H1 (cell line): ENCODE data around the gene THAP2. TPM values are rescaled to one million over a fixed set of nuclear protein-coding genes. Genes with fewer than 3 reads are reported as not detected.

Experiments
- CTCF ChIA-PET: fragments of 300-600 bp; sonication (Branson Sonifier 250); formaldehyde crosslinking; loops from one replicate; lab custom pipeline; 2021; ENCODE audit not compliant: partially characterized antibody; lab: Charles Lee
- POLR2A ChIA-PET: fragments of 300-600 bp; sonication (Branson Sonifier 250); formaldehyde crosslinking; loops from one replicate; lab custom pipeline; 2021; ENCODE audit warnings: inconsistent platforms; ENCODE audit not compliant: partially characterized antibody; lab: Charles Lee
- DNase-seq, 2 experiments: peaks; one replicate each; pipeline versions ENCODE4 v3.0.0 to v3.0.0-alpha.2; 2010 to 2022; ENCODE audit warnings: low spot score in 2 of 2, low read depth in 1 of 2, mixed read lengths in 1 of 2
- FAIRE-seq: peaks from 2 replicates; lab custom pipeline; 2011; peaks lifted over from hg19 to GRCh38; lab: Jason Lieb, UNC
- H2AFZ ChIP-seq: 2 replicates; pipeline ENCODE4 v1.8.1; 2012; ENCODE audit warnings: low read length, inconsistent platforms
- H2AK5ac ChIP-seq: 2 replicates; pipeline ENCODE4 v1.6.1; 2013; ENCODE audit warnings: low read depth, low read length
- H2BK120ac ChIP-seq: replicated peaks from 2 replicates; pipeline ENCODE3; 2013; ENCODE audit warnings: low read depth, low read length, inconsistent platforms
- H2BK12ac ChIP-seq: 2 replicates; pipeline ENCODE4 v1.6.1; 2013; ENCODE audit warnings: low read depth, low read length
- H2BK15ac ChIP-seq: 2 replicates; pipeline ENCODE4 v1.6.1; 2013; ENCODE audit warnings: low read length
- H2BK20ac ChIP-seq: 2 replicates; pipeline ENCODE4 v1.6.1; 2013; ENCODE audit warnings: low read length
- H2BK5ac ChIP-seq: 2 replicates; pipeline ENCODE4 v1.6.1; 2013; ENCODE audit warnings: low read depth, low read length
- H3K14ac ChIP-seq: 2 replicates; pipeline ENCODE4 v1.6.1; 2013; ENCODE audit warnings: inconsistent platforms; ENCODE audit not compliant: insufficient read length
- H3K18ac ChIP-seq: 2 replicates; pipeline ENCODE4 v1.6.1; 2013; ENCODE audit warnings: low read length; ENCODE audit errors: extremely low read depth
- H3K23ac ChIP-seq: 2 replicates; pipeline ENCODE4 v1.6.1; 2013; ENCODE audit warnings: inconsistent platforms; ENCODE audit not compliant: insufficient read length
- H3K23me2 ChIP-seq: 2 replicates; pipeline ENCODE4 v1.6.1; 2013; ENCODE audit warnings: low read depth, low read length
- H3K27ac ChIP-seq: 2 replicates; pipeline ENCODE4 v1.6.1; 2011; ENCODE audit warnings: low read depth, low read length, inconsistent platforms
- H3K27me3 ChIP-seq, 4 experiments: replicated peaks in 1 of 4; 1 replicate in 1 of 4; 2 replicates in 3 of 4; pipeline versions ENCODE4 v1.6.1 to v1.8.1; 2011 to 2013; ENCODE audit warnings: low read length in 3 of 4, mild to moderate bottlenecking in 3 of 4, inconsistent platforms in 2 of 4, mixed read lengths in 2 of 4, moderate library complexity in 1 of 4; ENCODE audit not compliant: control insufficient read depth in 3 of 4, insufficient read depth in 3 of 4; ENCODE audit errors: extremely low read depth in 1 of 4
- H3K36me3 ChIP-seq, 4 experiments: 2 replicates each; pipeline versions ENCODE4 v1.6.1 to v1.8.1; 2011 to 2013; ENCODE audit warnings: mild to moderate bottlenecking in 4 of 4, low read length in 3 of 4, moderate library complexity in 2 of 4, control low read depth in 1 of 4, inconsistent platforms in 1 of 4; ENCODE audit not compliant: insufficient read depth in 4 of 4, control insufficient read depth in 2 of 4
- H3K4ac ChIP-seq: replicated peaks from 2 replicates; pipeline ENCODE3; 2013; ENCODE audit warnings: low read length, low read depth, mixed read lengths, inconsistent platforms; ENCODE audit not compliant: insufficient read length
- H3K4me1 ChIP-seq, 4 experiments: replicated peaks in 1 of 4; 1 replicate in 1 of 4; 2 replicates in 3 of 4; pipeline versions ENCODE4 v1.6.1 to v1.8.1; 2011 to 2013; ENCODE audit warnings: low read length in 3 of 4, inconsistent platforms in 2 of 4, mixed read lengths in 1 of 4; ENCODE audit not compliant: insufficient read depth in 4 of 4, control insufficient read depth in 3 of 4
- H3K4me2 ChIP-seq, 2 experiments: 2 replicates each; pipeline versions ENCODE4 v1.6.1 to v1.8.1; 2011 to 2013; ENCODE audit warnings: low read depth in 2 of 2, low read length in 2 of 2, control low read depth in 1 of 2, inconsistent platforms in 1 of 2, mild to moderate bottlenecking in 1 of 2; ENCODE audit not compliant: insufficient read depth in 1 of 2
- H3K4me3 ChIP-seq, 4 experiments: fragments of 200-600, 300-600 bp in 1 of 4; sonication (generic), shearing (Covaris generic), sonication (Bioruptor Twin) in 1 of 4; 2 replicates each; pipeline versions ENCODE4 v1.5.1 to v1.8.1; 2011 to 2016; ENCODE audit warnings: low read length in 4 of 4, low read depth in 3 of 4, control low read depth in 2 of 4, inconsistent platforms in 2 of 4, mild to moderate bottlenecking in 2 of 4, mixed read lengths in 1 of 4, moderate library complexity in 1 of 4; ENCODE audit not compliant: insufficient read depth in 2 of 4; ENCODE audit errors: extremely low read depth in 1 of 4
- H3K56ac ChIP-seq: replicated peaks from 2 replicates; pipeline ENCODE3; 2013; ENCODE audit warnings: low read depth, mild to moderate bottlenecking, mixed read lengths, low read length, inconsistent platforms; ENCODE audit not compliant: insufficient read length
- H3K79me1 ChIP-seq: 2 replicates; pipeline ENCODE4 v1.6.1; 2013; ENCODE audit warnings: low read depth, low read length, control low read depth
- H3K79me2 ChIP-seq, 2 experiments: 2 replicates each; pipeline versions ENCODE4 v1.6.1 to v1.8.1; 2012 to 2013; ENCODE audit warnings: low read length in 2 of 2, mild to moderate bottlenecking in 2 of 2, inconsistent platforms in 1 of 2; ENCODE audit not compliant: insufficient read depth in 2 of 2, control insufficient read depth in 1 of 2
- H3K9ac ChIP-seq, 4 experiments: replicated peaks in 1 of 4; 1 replicate in 1 of 4; 2 replicates in 3 of 4; pipeline versions ENCODE4 v1.6.1 to v1.8.1; 2011 to 2013; ENCODE audit warnings: low read depth in 3 of 4, low read length in 3 of 4, control low read depth in 2 of 4, mild to moderate bottlenecking in 2 of 4, moderate library complexity in 2 of 4, inconsistent platforms in 1 of 4; ENCODE audit errors: extremely low read depth in 1 of 4
- H3K9me3 ChIP-seq, 2 experiments: 2 replicates each; pipeline versions ENCODE4 v1.6.1 to v1.8.1; 2012 to 2013; ENCODE audit warnings: mild to moderate bottlenecking in 2 of 2, moderate library complexity in 2 of 2, control low read depth in 1 of 2, inconsistent platforms in 1 of 2, low read depth in 1 of 2, low read length in 1 of 2, mixed read lengths in 1 of 2; ENCODE audit not compliant: insufficient read depth in 2 of 2
- H4K20me1 ChIP-seq, 2 experiments: replicated peaks in 1 of 2; 2 replicates each; pipeline versions ENCODE3 to v1.8.1; 2011 to 2013; ENCODE audit warnings: inconsistent platforms in 2 of 2, low read length in 2 of 2, mild to moderate bottlenecking in 1 of 2; ENCODE audit not compliant: insufficient read depth in 2 of 2, control insufficient read depth in 1 of 2
- H4K5ac ChIP-seq: 2 replicates; pipeline ENCODE4 v1.6.1; 2013; ENCODE audit warnings: low read length, low read depth, mixed read lengths, inconsistent platforms; ENCODE audit not compliant: insufficient read length
- H4K8ac ChIP-seq: 2 replicates; pipeline ENCODE4 v1.8.0; 2013; ENCODE audit warnings: mild to moderate bottlenecking, moderate library complexity, low read length, inconsistent platforms; ENCODE audit not compliant: insufficient read depth; ENCODE audit errors: extremely low read depth
- H4K91ac ChIP-seq: replicated peaks from 2 replicates; pipeline ENCODE3; 2013; ENCODE audit warnings: low read length, mixed read lengths, inconsistent platforms; ENCODE audit not compliant: insufficient read length
- ASH2L ChIP-seq: fragments of 200-600, 300-600 bp; sonication (generic); IDR thresholded peaks from one replicate; pipeline ENCODE4 v1.7.1; 2017; ENCODE audit warnings: low read length
- BCL11A ChIP-seq, 2 experiments: IDR thresholded peaks; one replicate each; pipeline ENCODE4 v1.6.1; 2011; ENCODE audit warnings: low read depth in 2 of 2, low read length in 2 of 2, mild to moderate bottlenecking in 2 of 2
- CHD2 ChIP-seq: IDR thresholded peaks from 2 replicates; pipeline ENCODE4 v1.6.1; 2012; ENCODE audit warnings: low read length, improper control_type of control experiment
- CREB1 ChIP-seq: IDR thresholded peaks from 2 replicates; pipeline ENCODE4 v1.6.1; 2012; ENCODE audit warnings: inconsistent platforms
- EGR1 ChIP-seq: IDR thresholded peaks from 2 replicates; pipeline ENCODE4 v1.6.1; 2011; ENCODE audit warnings: low read depth, low read length, borderline replicate concordance
- MAFK ChIP-seq: IDR thresholded peaks from 2 replicates; pipeline ENCODE4 v1.6.1; 2012; ENCODE audit warnings: low read depth, mild to moderate bottlenecking, improper control_type of control experiment, low read length
- RBBP5 ChIP-seq: IDR thresholded peaks from 2 replicates; pipeline ENCODE4 v1.7.1; 2012; ENCODE audit warnings: low read depth, mild to moderate bottlenecking, inconsistent platforms, low read length, moderate library complexity, borderline replicate concordance
- TCF12 ChIP-seq: IDR thresholded peaks from 2 replicates; pipeline ENCODE4 v1.6.1; 2011; ENCODE audit warnings: low read depth, mild to moderate bottlenecking, low read length
- YY1 ChIP-seq: IDR thresholded peaks from 2 replicates; pipeline ENCODE4 v1.6.1; 2011; ENCODE audit warnings: low read depth, mild to moderate bottlenecking, low read length
- WGBS, 2 experiments: shearing (Covaris generic) in 1 of 2; methylation state at CpG; one replicate each; pipeline versions ENCODE4 v1.1.6 to v1.1.7; 2013 to 2015; ENCODE audit warnings: low lambda C conversion rate in 2 of 2, mixed read lengths in 2 of 2, inconsistent platforms in 1 of 2, low coverage in 1 of 2, missing lambda C conversion rate in 1 of 2; ENCODE audit not compliant: insufficient replicate concordance in 2 of 2, insufficient coverage in 1 of 2, insufficient read length in 1 of 2; ENCODE audit errors: extremely low coverage in 1 of 2, missing lambda C conversion rate in 1 of 2; 5-methylcytosine and 5-hydroxymethylcytosine counted together
- long read RNA-seq, 2 experiments: library from RNA in 1 of 2; library from capped mRNA in 1 of 2; stranded (forward); transcript quantifications; one replicate each; pipeline ENCODE4 v2.0.0, GENCODE V29; 2021; ENCODE audit warnings: inconsistent platforms in 1 of 2
- polyA minus RNA-seq, 3 experiments: library from RNA; depleted of rRNA, polyadenylated mRNA; stranded (reverse); fragments of >200 nt; gene quantifications; 1 replicate in 2 of 3; 2 replicates in 1 of 3; pipeline ENCODE4 v1.2.3, GENCODE V29; 2011
- polyA plus RNA-seq, 7 experiments: library from polyadenylated mRNA; depleted of rRNA in 3 of 7; stranded (reverse) in 5 of 7; unstranded in 2 of 7; fragments of >200 nt in 5 of 7; fragments of 200-250 nt in 2 of 7; gene quantifications; 1 replicate in 5 of 7; 2 replicates in 1 of 7; 4 replicates in 1 of 7; pipeline versions ENCODE4 v1.2.1 to v1.2.3, GENCODE V29; 2011 to 2013; ENCODE audit warnings: missing spikeins in 2 of 7, mixed read lengths in 2 of 7
- total RNA-seq: library from RNA; stranded (reverse); fragmentation: NEBNext Ultra II Directional; extraction: Animal tissue kit (Norgen Biotek cat#: 25700); gene quantifications from 2 replicates; pipeline ENCODE4 v1.2.1, GENCODE V29; 2021

THAP2 gene
- total RNA-seq = 5.3 and 6.8 TPM in 2 replicates
- 1.2 and 1.8 TPM in 2 replicates for polyA plus RNA-seq (2011; rRNA removed)
- 2.6 TPM for polyA plus RNA-seq (2011; cell fraction: cytosol; rRNA removed)
- 1.3 TPM for polyA plus RNA-seq (2011; cell fraction: nucleus; rRNA removed)
- 1.7 to 8.3 TPM (median 1.9 TPM) in 4 replicates for polyA plus RNA-seq (2012, experiment 1 of 2)
- 1.2 TPM for polyA plus RNA-seq (2012, experiment 2 of 2)
- 5.3 TPM for polyA plus RNA-seq (2013, experiment 1 of 2)
- polyA plus RNA-seq (2013, experiment 2 of 2) = 6.1 TPM
- 2.3 and 3.2 TPM in 2 replicates for polyA minus RNA-seq (2011; rRNA and poly(A)+ RNA removed)
- polyA minus RNA-seq (2011; cell fraction: cytosol; rRNA and poly(A)+ RNA removed) = 0.88 TPM
- 7.4 TPM for polyA minus RNA-seq (2011; cell fraction: nucleus; rRNA and poly(A)+ RNA removed)
- long read RNA-seq, experiment 1, full-length matches to known transcripts = 4 of 6 reads
- long read RNA-seq, experiment 1, partial matches to known transcripts = 1 of 6 reads
- long read RNA-seq, experiment 1, other reads (novel, unspliced or antisense) = 1 of 6 reads
- long read RNA-seq, experiment 2, full-length matches to known transcripts = 11 of 11 reads
- long read RNA-seq, experiment 2, partial matches to known transcripts = 0 of 11 reads
- long read RNA-seq, experiment 2, other reads (novel, unspliced or antisense) = 0 of 11 reads

DNA sequence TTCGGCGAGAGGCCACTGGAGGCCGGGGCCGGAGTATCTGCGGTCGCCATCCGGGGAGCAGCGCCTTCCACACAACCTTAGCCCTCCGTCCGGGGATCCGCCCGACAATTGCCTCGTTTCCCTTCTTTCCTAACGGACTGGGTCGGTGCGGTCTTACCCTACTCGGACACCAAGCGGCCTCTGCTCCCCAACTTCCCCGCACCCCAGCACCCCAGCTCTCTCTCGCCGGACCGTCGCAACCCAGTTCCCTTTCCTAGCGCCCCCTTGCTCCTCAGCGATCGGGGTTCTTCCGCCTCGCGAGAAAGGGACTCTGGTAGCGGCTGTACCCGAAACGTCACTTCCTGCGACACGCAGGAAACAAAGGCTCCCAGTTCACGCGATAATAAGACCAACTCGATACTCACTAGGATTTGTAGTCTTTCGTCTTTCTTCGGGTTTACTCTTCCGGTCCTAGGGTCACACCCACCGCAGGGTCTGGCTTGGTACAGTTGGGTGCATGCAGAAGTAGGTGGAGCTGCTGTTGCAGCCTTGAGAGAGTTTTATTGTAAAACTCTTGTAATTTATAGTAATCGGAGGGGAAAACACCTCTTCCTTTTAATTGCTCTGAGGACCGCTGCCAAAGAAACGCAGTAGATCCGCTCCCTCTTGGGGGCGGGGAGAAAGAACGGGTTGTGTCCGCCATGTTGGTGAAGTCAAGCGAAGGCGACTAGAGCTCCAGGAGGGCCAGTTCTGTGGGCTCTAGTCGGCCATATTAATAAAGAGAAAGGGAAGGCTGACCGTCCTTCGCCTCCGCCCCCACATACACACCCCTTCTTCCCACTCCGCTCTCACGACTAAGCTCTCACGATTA, at the start of gene THAP2, which contains the start of gene ZFC3H1:
Gene THAP2 (plus strand): TSS at position 741 of the 850 bp plus-strand sequence. CDS start 209 bp downstream, outside the sequence.
Gene ZFC3H1 (minus strand): TSS at position 288 of the 850 bp plus-strand sequence. CDS start 238 bp downstream, at position 50.
- Histone ChIP-seq H3K18ac (peak within 1 kb of the TSS; percentile 99), H3K23me2 (peaks cover 6% of the 10 kb centered on the region; the same call in 1 of the 2 replicates), H2BK120ac (peak within 1 kb of the TSS; percentile 8), H4K20me1 (peaks cover 4 to 7% of the 10 kb centered on the region in 2 experiments), H3K4me3 (peak within 1 kb of the TSS; percentile 84 to 98 (median 94)), H3K79me1 (no peaks in the 10 kb centered on the region), H3K9ac (peak within 1 kb of the TSS; percentile 94 to 99 (median 98)), H3K4me2 (peak within 1 kb of the TSS; percentile 68 to 87), H2AK5ac (peak within 1 kb of the TSS; percentile 96; the same call in 1 of the 2 replicates), H3K23ac (no peak within 1 kb of the TSS), H2BK12ac (peak within 1 kb of the TSS; percentile 100), H4K8ac (peak within 1 kb of the TSS; percentile 99), H2BK20ac (no peak within 1 kb of the TSS), H3K14ac (no peak within 1 kb of the TSS), H3K9me3 (no peaks in the 10 kb centered on the region), H3K4me1 (no peaks in the 10 kb centered on the region; a peak in 1 of 7 replicates), H3K36me3 (peaks cover 4 to 16% (median 9%) of the 10 kb centered on the region in 4 experiments; a peak in 6 of 8 replicates), H4K91ac (peak within 1 kb of the TSS; percentile 77), H3K79me2 (peaks cover 0 to 58% of the 10 kb centered on the region in 2 experiments; a peak in 3 of 4 replicates), H3K4ac (peak within 1 kb of the TSS; percentile 62), H3K27me3 (no peaks in the 10 kb centered on the region), H3K56ac (peak within 1 kb of the TSS; percentile 96), H2BK5ac (peak within 1 kb of the TSS; percentile 100), H2AFZ (peak within 1 kb of the TSS; percentile 73), H3K27ac (peak within 1 kb of the TSS; percentile 98), H4K5ac (peak within 1 kb of the TSS; percentile 96), H2BK15ac (peak within 1 kb of the TSS; percentile 93; the same call in 1 of the 2 replicates)
- WGBS, 2 experiments = 1% methylated on average over 56 of the region's 57 CpGs; no CpG with 5 or more reads in 1 of the 2 experiments
- DNase-seq (peak; percentile 79 to 87), FAIRE-seq (peak; percentile 78)
- ChIA-PET POLR2A (interaction anchor here (0.5 to 4.5 kb wide), 29 partner anchors 9 to 422 kb away, joined by 3 to 81 read pairs (median 4); partner anchors contain the start of genes RAB21 and TMEM19), CTCF (interaction anchor here (0.5 to 3.7 kb wide), 9 partner anchors 21 to 314 kb away, joined by 3 to 21 read pairs (median 4); partner anchors contain the start of genes RAB21 and TMEM19)
- peak; percentile 99 for TF ChIP-seq CHD2
- TF ChIP-seq ASH2L = peak; percentile 89
- peak; percentile 94 for TF ChIP-seq CREB1
- TF ChIP-seq RBBP5 = peak; percentile 79
- TF ChIP-seq BCL11A (IDR thresholded peaks at IDR 0.05; ENCODE audit: low read depth in 2 of 2, low read length in 2 of 2) = no peak
- peak; percentile 99 for TF ChIP-seq YY1
- no peak for TF ChIP-seq MAFK
- 0 out of 2 replicates have a peak, but pooled peaks have one; percentile 9 for TF ChIP-seq TCF12
- peak; percentile 80 for TF ChIP-seq EGR1
